GM12864 (cell line): ENCODE data around the gene SHROOM3.
"Not testable (repeated sequence)": the region's sequence is repeated elsewhere in the genome, so short reads cannot be mapped to it uniquely, and the experiment has no call there.

Source experiments
- DNase-seq: peaks from one replicate; pipeline ENCODE4 v3.0.0-alpha.2; 2011; ENCODE audit warnings: low read depth
- H3K4me3 ChIP-seq: 2 replicates; pipeline ENCODE4 v1.5.1; 2011; ENCODE audit warnings: mild to moderate bottlenecking, low read depth, low read length, control low read depth
- TF ChIP-seq, protein P1 (sequence below): IDR thresholded peaks from 2 replicates; pipeline ENCODE4 v1.5.1; 2011; ENCODE audit warnings: low read depth, mild to moderate bottlenecking, moderate library complexity, low read length, control low read depth, inconsistent platforms; ENCODE audit errors: missing control alignments

The SHROOM3 gene

DNA sequence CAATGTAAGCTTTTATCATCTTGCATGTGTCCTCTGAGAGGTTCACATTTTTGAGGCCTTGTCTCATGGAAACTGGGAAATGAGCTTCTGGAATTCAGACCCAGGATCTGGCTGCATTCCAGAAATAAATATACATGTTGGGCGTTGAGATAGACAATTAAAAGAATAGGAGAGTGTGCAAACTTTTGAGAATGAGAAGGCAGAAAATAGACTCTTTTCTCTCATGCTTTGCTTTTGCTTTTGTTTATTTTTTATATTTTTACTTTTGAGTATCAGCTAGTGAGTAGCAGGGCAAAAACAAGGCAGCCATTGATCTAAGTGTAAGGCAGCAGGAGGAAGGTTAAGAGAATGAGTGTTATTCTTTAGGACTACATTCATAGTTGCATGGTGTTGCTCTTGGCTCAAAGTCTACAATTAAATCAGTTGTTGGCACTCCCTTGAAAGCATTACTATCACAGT is 12.4 kb downstream of the SHROOM3 start:
- H3K4me3 ChIP-seq = no peak overlapping the region
- TF ChIP-seq, protein P1, sequence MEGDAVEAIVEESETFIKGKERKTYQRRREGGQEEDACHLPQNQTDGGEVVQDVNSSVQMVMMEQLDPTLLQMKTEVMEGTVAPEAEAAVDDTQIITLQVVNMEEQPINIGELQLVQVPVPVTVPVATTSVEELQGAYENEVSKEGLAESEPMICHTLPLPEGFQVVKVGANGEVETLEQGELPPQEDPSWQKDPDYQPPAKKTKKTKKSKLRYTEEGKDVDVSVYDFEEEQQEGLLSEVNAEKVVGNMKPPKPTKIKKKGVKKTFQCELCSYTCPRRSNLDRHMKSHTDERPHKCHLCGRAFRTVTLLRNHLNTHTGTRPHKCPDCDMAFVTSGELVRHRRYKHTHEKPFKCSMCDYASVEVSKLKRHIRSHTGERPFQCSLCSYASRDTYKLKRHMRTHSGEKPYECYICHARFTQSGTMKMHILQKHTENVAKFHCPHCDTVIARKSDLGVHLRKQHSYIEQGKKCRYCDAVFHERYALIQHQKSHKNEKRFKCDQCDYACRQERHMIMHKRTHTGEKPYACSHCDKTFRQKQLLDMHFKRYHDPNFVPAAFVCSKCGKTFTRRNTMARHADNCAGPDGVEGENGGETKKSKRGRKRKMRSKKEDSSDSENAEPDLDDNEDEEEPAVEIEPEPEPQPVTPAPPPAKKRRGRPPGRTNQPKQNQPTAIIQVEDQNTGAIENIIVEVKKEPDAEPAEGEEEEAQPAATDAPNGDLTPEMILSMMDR = no peak
- DNase-seq = no peak

DNA sequence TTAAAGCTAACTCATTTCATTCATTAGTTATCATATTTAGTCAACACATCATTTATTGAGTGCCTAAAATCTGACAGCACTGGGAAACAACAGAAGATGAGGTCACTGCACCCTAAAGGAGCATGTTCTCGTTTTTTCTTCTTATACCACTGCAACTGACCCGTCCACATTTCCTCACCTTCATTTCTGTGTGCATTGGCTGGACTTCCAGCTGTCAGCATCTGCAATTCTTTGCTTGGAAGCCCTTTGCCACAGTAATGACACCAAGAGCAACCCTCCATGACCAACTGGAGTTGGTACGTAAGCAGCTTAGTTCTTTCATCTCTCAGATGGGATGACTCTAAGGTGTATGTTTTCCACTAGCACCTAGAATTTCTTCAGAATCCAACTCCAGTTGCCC is 13.2 kb downstream of the SHROOM3 start:
- no peak overlapping the region for H3K4me3 ChIP-seq
- no peak for DNase-seq
- TF ChIP-seq, protein P1 = no peak

DNA sequence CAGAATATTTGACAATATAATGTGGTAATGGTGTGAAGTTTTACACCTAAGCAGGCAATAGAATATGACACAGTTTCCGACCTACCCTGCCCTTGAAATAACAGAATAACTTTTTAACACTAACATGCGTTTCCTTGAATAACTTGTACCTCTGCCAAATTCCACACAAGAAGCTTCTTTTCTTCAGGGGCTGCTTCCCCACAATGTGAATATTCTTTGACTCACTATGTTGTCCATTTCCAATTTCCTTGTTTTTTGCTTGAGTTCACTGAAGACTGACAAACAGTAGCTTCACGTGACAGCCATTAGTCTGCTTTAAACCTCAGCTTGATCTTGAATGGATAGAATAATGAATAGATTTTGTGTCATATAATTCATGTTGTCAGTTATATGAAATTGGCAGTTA is 14.3 kb downstream of the SHROOM3 start:
- TF ChIP-seq, protein P1 = no peak
- no peak overlapping the region for H3K4me3 ChIP-seq
- no peak for DNase-seq

DNA sequence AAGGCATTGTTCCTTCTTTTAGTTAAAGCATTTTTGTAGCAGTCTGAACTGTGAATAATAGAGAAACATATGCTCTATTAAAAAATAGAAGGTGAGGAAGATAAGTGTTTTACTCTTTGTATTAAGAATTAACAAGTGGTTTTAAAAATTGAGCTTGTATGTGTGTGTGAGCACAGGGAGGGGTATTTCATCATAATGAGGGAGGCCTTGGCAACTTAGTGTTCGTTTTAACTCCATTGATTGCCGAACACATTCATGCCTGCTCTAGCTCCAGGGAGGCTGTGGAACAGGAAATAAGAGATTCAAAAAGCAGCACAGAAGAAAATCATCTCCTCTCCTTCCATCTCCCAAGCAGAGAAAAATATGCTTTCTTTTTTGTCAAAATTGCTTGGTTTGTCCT is 14.8 kb downstream of the SHROOM3 start:
- DNase-seq = no peak
- no peak overlapping the region for H3K4me3 ChIP-seq
- TF ChIP-seq, protein P1 = no peak

DNA sequence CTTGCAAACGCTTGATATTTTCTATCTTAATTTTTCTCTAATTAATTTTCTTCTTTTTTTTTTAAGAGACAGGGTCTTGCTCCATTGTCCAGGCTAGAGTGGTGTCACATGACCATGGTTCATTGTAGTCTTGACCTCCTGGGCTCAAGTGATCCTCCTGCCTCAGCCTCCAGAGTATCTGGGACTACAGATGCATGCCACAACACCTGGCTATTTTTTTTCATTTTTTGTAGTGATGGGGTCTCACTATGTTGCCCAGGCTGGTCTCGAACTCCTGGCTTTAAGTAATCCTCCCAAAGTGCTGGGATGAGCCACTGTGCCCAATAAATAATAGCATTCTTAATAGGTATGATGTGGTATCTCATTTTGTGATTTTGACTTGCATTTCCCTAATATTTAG is 18.2 kb downstream of the SHROOM3 start:
- no peak for DNase-seq
- no peak overlapping the region for H3K4me3 ChIP-seq
- TF ChIP-seq, protein P1 = no peak

DNA sequence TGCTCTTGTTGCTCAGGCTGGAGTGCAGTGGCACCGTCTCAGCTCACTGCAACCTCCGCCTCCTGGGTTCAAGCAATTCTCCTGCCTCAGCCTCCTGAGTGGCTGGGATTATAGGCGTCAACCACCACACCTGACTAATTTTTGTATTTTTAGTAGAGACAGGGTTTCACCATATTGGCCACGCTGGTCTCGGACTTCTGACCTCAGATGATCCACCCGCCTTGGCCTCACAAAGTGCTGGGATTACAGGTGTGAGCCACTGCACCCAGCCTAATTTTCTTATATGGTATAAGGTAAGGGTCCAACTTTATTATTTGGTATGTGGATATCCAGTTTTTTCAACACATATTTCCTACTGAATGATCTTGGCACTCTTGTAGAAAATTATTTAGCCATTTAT is 19.0 kb downstream of the SHROOM3 start:
- not testable (repeated sequence) for H3K4me3 ChIP-seq, DNase-seq

DNA sequence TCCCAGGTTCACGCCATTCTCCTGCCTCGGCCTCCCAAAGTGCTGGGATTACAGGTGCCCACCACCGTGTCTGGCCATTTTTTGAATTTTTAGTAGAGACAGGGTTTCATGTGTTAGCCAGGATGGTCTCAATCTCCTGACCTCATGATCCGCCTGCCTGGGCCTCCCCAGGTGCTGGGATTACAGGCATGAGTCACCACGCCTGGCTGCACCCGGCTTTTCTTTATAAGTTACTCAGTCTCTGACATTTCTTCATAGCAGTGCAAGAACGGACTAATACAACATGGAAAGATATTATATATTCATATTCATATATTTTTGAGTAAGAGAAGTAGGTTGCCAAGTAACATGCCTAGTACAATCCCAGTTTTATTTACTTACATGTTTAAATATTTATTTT is 22.9 kb downstream of the SHROOM3 start:
- H3K4me3 ChIP-seq = no peak overlapping the region
- TF ChIP-seq, protein P1 = no peak
- no peak for DNase-seq

DNA sequence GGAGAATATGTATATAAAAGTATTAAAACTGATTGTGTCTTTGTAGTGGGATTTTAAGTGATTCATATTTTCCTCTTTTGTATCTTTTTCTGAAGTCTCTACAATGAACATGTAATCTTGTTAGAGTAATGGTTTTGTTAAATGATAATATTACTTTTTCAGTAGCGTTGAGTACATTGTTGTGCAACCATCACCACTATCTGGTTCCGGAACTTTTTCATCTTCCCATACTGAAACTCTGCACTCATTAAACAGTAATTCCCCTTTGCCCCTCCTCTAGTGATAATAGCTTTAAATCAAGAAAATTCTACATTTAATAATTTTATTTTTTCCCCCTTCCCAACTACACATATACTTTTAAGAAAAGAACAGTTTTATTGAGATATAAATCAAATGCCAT is 23.3 kb downstream of the SHROOM3 start:
- H3K4me3 ChIP-seq = no peak overlapping the region
- TF ChIP-seq, protein P1 = no peak
- DNase-seq = no peak
